Psoas muscle (tissue), 8 donors: ENCODE data around the gene NAB2. TPM values are rescaled to one million over a fixed set of nuclear protein-coding genes. Genes with fewer than 3 reads are reported as not detected.

Source experiments
- ATAC-seq, 4 donors: fragments of 200-7000 bp; cut with Tn5 transposase; one replicate each; pipeline ENCODE4 v1.9.1; 2020; ENCODE audit warnings: moderate library complexity in 3 of 4, mild to moderate bottlenecking in 2 of 4
- DNase-seq, 2 donors: peaks; one replicate each; pipeline ENCODE4 v3.0.0-alpha.2; 2020
- H3K27ac ChIP-seq: fragments of 200-600 bp; one replicate; pipeline ENCODE4 v1.8.0; 2022
- H3K27me3 ChIP-seq, 3 donors: fragments of 200-600 bp in 1 of 3; one replicate each; pipeline versions ENCODE4 v1.6.1 to v1.8.0; 2013 to 2022; ENCODE audit warnings: low read length in 2 of 3, mild to moderate bottlenecking in 2 of 3, moderate library complexity in 1 of 3; ENCODE audit not compliant: insufficient read depth in 3 of 3
- H3K36me3 ChIP-seq, 2 donors: fragments of 200-600 bp in 1 of 2; one replicate each; pipeline versions ENCODE4 v1.6.1 to v1.8.0; 2013 to 2022; ENCODE audit warnings: low read depth in 1 of 2, mild to moderate bottlenecking in 1 of 2, moderate library complexity in 1 of 2; ENCODE audit not compliant: insufficient read depth in 1 of 2
- H3K4me1 ChIP-seq: fragments of 200-600 bp; one replicate; pipeline ENCODE4 v1.8.0; 2022
- H3K4me3 ChIP-seq: fragments of 200-600 bp; one replicate; pipeline ENCODE4 v1.8.0; 2022; ENCODE audit warnings: mild to moderate bottlenecking
- H3K9me3 ChIP-seq: fragments of 200-600 bp; one replicate; pipeline ENCODE4 v1.8.0; 2022
- WGBS, 3 donors: extraction: QIAGEN DNeasy Blood & Tissue Kit; methylation state at CpG; one replicate each; pipeline versions ENCODE4 v1.1.6 to v1.1.7; 2013; 5-methylcytosine and 5-hydroxymethylcytosine counted together
- intact Hi-C, 2 donors: fragments of 100-400 bp; cut with DNase I; formaldehyde crosslinking; loops; one replicate each; pipeline versions ENCODE4 v1.11.0 to v1.14.2; 2022
- long read RNA-seq, 2 donors: library from polyadenylated mRNA; unstranded; transcript quantifications; one replicate each; pipeline ENCODE4 v2.0.0, GENCODE V29; 2021
- polyA plus RNA-seq, 3 donors: library from polyadenylated mRNA; stranded (reverse); fragments of 200-250 nt; gene quantifications; one replicate each; pipeline ENCODE4 v1.2.3, GENCODE V29; 2013
- total RNA-seq, 4 donors: library from RNA; stranded (reverse); fragmentation: NEBNext Ultra II Directional in 2 of 4; extraction: Animal tissue kit (Norgen Biotek cat#: 25700) in 2 of 4; gene quantifications; one replicate each; pipeline versions ENCODE4 v1.2.1 to v1.2.4, GENCODE V29; 2021 to 2023
- TF ChIP-seq, protein P1 (sequence below): fragments of 200-600 bp; IDR thresholded peaks from one replicate; pipeline ENCODE4 v1.8.0; 2022; ENCODE audit warnings: antibody characterized with exemption
- donor health status: healthy with polysubstance abuse.
- donor health status: DM: no; HTN: no; CAD: no; lungs with moderate emphysema.
- donor health status: Bipolar disorder and iron deficiency.
- donor health status: healthy.
- donor health status: DM: yes; HTN: yes; CAD: no.
- donor health status: DM: no; HTN: no; CAD: no.
- donor health status: DM: no; HTN: no; CAD: no.
- donor health status: DM: yes; HTN: yes; CAD: no.

The NAB2 gene, protein sequence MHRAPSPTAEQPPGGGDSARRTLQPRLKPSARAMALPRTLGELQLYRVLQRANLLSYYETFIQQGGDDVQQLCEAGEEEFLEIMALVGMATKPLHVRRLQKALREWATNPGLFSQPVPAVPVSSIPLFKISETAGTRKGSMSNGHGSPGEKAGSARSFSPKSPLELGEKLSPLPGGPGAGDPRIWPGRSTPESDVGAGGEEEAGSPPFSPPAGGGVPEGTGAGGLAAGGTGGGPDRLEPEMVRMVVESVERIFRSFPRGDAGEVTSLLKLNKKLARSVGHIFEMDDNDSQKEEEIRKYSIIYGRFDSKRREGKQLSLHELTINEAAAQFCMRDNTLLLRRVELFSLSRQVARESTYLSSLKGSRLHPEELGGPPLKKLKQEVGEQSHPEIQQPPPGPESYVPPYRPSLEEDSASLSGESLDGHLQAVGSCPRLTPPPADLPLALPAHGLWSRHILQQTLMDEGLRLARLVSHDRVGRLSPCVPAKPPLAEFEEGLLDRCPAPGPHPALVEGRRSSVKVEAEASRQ
- total RNA-seq = 10 to 100 TPM in 2 of 4 donors, 1 to 10 TPM in 2; 7.1 to 28.4 (median 10.8) TPM
- 100 to 1,000 TPM in 1 of 3 donors, 1 to 10 TPM in 2; 5.6 to 114 (median 8.2) TPM for polyA plus RNA-seq
- long read RNA-seq, donor 1, transcript NAB2-201 (7 exons, 2,711 nt) = major isoform, 13 of 24 reads
- long read RNA-seq, donor 1, partial matches to known transcripts = 8 of 24 reads
- long read RNA-seq, donor 1, other reads (novel, unspliced or antisense) = 2 of 24 reads
- long read RNA-seq, donor 2, transcript NAB2-201 (7 exons, 2,711 nt) = major isoform, 5 of 9 reads
- long read RNA-seq, donor 2, partial matches to known transcripts = 3 of 9 reads
- long read RNA-seq, donor 2, other reads (novel, unspliced or antisense) = 0 of 9 reads

DNA sequence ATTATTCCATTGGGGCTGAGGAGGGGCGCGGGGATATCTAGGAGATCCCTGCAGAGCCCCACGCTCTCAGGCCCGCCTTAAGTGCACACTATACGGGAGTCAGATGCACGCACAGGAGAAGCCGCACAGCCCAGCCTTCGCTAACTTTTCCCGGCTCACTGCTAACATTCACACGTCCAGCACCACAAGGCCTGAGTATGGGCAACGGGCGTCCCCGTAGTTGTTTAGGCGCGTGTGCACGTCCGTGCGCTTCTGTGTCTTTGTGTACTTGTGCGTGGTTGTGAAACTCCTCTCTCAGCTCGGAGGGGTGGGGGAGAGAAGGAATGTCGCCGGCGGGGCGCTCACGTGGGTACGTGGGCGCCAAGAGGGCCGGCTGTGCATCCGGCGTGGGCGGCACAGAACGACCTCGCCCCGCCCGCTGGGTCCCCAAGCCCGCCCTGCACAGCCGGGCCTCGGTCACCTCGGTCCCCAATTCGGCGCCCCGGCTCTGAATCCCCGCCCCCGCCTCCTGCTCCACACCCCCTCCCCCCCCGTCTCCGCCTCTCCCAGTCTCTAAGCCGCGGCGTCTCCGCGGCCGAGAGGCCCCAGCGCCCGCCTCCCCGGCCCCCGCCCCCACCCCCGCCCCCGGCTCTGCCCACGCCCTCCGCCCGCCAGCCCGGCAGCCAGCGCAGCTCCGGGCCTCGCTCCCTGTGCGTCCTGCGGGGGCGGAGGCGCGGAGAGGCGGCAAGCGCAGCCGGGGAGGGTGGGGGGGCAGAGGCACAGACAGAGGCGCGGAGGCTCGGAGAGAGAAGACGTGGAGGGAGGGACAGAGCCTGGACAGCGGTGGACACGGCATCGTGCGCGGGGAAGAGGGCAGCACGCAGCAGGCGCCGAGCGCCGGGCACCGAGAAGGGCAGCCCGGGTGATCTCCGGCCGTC is at the start of gene NAB2:
TSS of gene NAB2 (plus strand) at position 761 of the 917 bp plus-strand sequence. CDS start 158 bp downstream, outside the sequence.
- peak; percentile 82 to 87 (median 84) for ATAC-seq
- Histone ChIP-seq H3K9me3 (no peaks in the 10 kb centered on the region), H3K27ac (peak within 1 kb of the TSS; percentile 92), H3K4me3 (peak within 1 kb of the TSS; percentile 84), H3K36me3 (peaks cover 7 to 22% of the 10 kb centered on the region in 2 donors), H3K27me3 (no peaks in the 10 kb centered on the region), H3K4me1 (peaks cover 22% of the 10 kb centered on the region)
- intact Hi-C loops = no loop called here
- TF ChIP-seq, protein P1, sequence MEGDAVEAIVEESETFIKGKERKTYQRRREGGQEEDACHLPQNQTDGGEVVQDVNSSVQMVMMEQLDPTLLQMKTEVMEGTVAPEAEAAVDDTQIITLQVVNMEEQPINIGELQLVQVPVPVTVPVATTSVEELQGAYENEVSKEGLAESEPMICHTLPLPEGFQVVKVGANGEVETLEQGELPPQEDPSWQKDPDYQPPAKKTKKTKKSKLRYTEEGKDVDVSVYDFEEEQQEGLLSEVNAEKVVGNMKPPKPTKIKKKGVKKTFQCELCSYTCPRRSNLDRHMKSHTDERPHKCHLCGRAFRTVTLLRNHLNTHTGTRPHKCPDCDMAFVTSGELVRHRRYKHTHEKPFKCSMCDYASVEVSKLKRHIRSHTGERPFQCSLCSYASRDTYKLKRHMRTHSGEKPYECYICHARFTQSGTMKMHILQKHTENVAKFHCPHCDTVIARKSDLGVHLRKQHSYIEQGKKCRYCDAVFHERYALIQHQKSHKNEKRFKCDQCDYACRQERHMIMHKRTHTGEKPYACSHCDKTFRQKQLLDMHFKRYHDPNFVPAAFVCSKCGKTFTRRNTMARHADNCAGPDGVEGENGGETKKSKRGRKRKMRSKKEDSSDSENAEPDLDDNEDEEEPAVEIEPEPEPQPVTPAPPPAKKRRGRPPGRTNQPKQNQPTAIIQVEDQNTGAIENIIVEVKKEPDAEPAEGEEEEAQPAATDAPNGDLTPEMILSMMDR = no peak
- 1% methylated on average over 60 to 91 of the region's 91 CpGs for WGBS, 3 donors
- peak; percentile 97 to 98 for DNase-seq

DNA sequence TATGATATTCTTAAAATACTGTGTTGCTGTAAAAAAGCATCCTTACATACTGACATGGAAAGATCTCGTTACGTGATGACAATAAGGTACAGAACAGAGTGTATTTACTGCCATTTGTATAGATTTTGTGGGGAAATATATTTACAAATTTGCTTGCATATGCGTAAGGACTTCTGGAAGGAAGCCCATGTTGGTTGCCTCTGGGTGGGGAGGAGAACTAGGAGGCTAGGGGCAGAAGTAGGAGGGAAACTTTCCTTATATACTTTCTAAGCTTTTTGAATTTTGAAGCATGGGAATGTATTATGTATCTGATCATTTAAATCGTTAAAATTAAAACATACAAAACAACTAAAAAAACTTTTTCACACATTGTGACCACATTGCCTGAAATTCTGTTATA is 48.7 kb upstream of the NAB2 start:
- Histone ChIP-seq H3K36me3 (no peaks in the 10 kb centered on the region), H3K27me3 (no peaks in the 10 kb centered on the region), H3K4me3 (no peak overlapping the region), H3K27ac (no peak overlapping the region), H3K4me1 (no peaks in the 10 kb centered on the region), H3K9me3 (no peaks in the 10 kb centered on the region)
- TF ChIP-seq, protein P1 = no peak
- DNase-seq (no peak), ATAC-seq (no peak)
- intact Hi-C loops = no loop called here
- 89 to 95% (median 89%) methylated on average over 4 of the region's 4 CpGs for WGBS, 3 donors

DNA sequence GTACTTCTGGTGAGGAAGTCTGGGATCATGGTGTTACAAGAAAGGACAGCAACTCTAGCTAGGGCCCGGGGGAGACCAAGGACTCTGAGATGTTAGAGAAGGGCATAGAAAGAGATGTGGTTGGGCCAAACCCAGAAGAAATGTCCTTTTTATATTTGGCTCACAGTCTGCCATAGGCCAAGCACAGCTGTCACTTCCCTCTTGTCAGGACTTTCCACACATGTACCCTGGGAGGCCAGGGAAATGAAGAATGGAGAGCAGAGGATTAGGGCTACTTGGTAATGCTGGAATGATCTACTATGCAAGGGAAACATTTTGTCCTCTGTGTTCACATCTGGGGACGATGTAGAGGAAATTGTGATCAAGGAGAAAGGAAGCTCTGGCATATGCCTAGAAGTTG is 48.2 kb upstream of the NAB2 start:
- no peaks in the 10 kb centered on the region for H3K9me3 ChIP-seq
- 38 to 46% (median 39%) methylated on average over 2 of the region's 2 CpGs for WGBS, 3 donors
- H3K27ac ChIP-seq = no peak overlapping the region
- ATAC-seq = no peak
- no peaks in the 10 kb centered on the region for H3K36me3 ChIP-seq
- no peaks in the 10 kb centered on the region for H3K27me3 ChIP-seq
- no peaks in the 10 kb centered on the region for H3K4me1 ChIP-seq
- no peak for DNase-seq
- H3K4me3 ChIP-seq = no peak overlapping the region
- intact Hi-C loops = no loop called here
- TF ChIP-seq, protein P1 = no peak

DNA sequence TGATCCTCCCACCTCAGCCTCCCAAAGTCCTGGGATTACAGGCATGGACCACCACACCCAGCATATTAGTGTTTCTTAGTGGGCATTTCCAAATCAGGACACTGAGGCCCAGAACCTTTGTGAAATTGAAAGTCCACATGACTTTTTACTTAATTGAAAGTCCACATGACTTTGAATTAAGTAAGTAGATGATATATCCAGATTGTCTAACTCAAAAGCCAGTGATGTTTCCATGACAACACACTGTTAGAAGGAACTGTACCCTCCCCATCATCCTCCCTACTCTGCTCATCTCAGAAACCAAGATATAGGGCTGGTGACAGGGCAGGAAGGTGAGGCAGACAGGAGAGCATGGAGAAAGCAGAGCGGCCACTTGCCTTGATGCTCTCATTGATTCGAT is 46.2 kb upstream of the NAB2 start:
- 93 to 98% (median 97%) methylated on average over 2 of the region's 2 CpGs for WGBS, 3 donors
- no peaks in the 10 kb centered on the region for H3K4me1 ChIP-seq
- H3K9me3 ChIP-seq = no peaks in the 10 kb centered on the region
- no peak for ATAC-seq
- H3K4me3 ChIP-seq = no peak overlapping the region
- no peaks in the 10 kb centered on the region for H3K36me3 ChIP-seq
- H3K27ac ChIP-seq = no peak overlapping the region
- no peaks in the 10 kb centered on the region for H3K27me3 ChIP-seq
- DNase-seq = no peak
- intact Hi-C loops = no loop called here
- TF ChIP-seq, protein P1 = no peak
